Non-pigmented ciliary epithelial cell (primary cell): ENCODE measurements around the gene HPCAL4.

ENCODE experiments used
- DNase-seq: peaks from one replicate; pipeline ENCODE4 v3.0.0-alpha.2; 2010; ENCODE audit warnings: low read depth

Gene HPCAL4

DNA sequence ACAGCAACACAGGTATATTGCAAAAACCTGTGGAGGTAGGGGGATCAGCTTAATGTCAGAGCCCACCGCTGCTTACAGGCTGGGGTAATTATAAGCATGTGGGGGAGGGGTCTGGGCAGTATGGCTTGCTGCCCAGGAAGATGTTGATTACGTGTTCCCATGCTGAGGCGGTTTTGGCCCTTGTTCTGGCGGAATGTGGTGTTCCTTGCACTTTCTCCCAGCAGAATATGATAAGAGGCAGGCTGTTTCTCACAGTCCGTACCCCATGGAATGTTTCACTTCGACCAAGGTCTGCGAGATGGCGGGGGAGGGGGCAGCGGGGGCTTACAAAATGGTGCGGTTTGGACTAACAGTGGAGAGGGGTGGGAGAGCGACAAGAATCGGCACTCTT lies 9.8 kb upstream of the HPCAL4 start:
- DNase-seq = no peak

DNA sequence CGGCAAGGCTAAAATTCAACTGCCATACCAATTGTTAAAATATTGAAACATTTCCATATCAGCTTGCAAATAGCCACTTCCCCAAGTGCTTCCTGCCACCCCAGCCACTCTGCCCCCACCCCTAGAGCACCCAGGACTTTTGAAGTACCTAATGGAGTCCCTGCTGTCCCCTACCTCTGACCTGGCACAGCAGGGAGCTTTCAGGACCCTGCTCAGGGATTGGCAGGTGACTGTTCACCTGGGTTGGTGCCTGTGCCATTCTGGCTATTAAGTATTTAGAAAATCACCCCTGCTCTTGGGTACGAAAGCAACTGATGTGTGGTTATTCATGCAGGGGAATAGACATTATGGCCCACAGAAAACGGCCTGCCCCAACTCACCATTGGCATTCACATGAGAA lies 9.1 kb upstream of the HPCAL4 start:
- DNase-seq = no peak

DNA sequence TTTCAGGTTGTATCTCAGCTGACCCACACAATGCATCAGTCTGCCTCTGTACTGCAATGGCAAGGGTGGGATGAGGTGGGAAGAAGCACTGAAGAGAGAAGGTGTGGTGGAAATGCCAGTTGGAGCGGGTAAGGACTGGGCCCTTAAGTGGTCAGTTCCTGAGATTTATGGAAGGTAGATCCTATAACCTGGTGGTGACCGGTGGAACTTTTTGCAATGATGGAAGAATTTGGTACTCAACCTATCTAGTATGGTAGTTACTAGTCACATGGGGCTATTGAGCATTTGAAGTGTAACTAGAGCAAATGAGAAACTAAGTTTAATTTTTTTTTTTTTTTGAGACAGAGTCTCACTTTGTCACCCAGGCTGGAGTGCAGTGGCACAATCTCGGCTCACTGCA lies 8.2 kb upstream of the HPCAL4 start:
- no peak for DNase-seq

DNA sequence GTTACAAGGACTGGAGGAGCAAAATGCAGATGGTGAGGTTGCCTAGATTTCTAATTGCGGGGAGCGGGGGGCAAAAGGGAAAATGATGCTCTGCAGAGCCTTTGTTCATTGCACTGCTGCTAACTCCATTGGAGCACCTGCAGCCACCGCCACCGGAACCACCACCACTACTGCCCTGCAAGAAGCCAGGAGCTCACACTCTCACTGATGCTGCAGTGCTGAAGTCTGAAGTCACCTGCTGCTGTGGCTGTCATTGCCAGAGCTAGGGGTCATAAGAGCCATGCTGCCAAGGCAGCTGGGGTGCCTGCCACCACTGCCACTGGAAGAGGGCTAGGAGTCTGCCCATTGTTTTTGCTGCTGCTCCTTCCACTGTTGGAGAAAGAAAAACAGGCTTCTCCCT lies 7.3 kb upstream of the HPCAL4 start:
- no peak for DNase-seq

DNA sequence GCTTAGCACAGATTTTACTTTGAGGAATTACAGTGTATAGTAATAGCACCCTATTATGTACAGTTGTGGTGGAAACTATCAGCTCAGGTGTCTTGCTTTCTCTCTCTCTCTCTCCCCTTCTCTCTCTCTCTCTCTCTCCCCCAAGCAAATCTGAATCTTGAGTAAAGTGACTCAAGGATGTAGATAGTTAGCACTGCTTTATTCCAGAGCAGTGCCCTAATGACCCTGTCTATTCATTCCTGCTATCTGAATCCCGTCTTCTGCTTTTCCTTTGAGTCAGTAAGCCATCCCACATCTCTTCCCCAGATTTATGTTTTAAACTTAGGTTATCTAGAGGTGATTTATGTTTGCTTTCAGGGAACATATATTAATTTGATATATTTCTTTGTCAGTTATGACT lies 5.2 kb upstream of the HPCAL4 start:
- no peak for DNase-seq

DNA sequence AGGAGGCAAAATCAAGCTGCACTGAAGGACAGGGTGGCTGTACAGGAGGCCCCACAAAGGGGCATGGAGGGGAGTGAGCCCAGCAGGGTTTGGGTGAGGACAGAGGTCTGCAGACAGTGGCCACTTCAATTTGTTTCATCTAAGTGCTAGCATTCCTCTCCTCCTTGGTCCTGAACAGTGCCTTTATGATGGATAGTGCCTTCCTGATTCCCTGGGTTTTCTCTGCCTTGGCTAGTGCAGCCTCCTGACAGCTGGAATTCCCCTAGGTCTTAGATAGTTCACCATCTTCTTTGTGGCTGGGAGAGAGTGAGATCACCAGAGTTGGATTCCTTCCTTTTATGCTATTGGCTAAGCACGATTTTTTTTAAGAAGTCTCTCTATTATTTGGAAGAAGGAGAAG lies 3.8 kb upstream of the HPCAL4 start:
- no peak for DNase-seq

DNA sequence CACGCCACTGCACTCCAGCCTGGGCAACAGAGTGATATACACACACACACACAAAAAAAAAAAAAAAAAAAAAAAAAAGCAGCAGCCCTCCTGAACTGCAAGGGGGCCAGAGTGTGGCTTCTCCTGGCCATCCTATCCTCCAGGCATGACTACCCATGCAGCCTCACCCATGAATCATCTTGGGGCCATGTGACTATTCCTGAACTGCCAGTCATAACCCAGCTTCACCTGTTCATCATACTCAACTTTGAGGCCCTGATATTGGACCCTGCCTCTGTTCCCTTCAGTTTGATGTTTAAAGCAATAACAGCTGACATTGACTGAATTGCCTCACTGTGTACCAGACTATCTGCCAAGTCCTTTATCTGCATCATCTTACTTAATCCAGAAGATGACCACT lies 2.8 kb upstream of the HPCAL4 start:
- DNase-seq = no peak

DNA sequence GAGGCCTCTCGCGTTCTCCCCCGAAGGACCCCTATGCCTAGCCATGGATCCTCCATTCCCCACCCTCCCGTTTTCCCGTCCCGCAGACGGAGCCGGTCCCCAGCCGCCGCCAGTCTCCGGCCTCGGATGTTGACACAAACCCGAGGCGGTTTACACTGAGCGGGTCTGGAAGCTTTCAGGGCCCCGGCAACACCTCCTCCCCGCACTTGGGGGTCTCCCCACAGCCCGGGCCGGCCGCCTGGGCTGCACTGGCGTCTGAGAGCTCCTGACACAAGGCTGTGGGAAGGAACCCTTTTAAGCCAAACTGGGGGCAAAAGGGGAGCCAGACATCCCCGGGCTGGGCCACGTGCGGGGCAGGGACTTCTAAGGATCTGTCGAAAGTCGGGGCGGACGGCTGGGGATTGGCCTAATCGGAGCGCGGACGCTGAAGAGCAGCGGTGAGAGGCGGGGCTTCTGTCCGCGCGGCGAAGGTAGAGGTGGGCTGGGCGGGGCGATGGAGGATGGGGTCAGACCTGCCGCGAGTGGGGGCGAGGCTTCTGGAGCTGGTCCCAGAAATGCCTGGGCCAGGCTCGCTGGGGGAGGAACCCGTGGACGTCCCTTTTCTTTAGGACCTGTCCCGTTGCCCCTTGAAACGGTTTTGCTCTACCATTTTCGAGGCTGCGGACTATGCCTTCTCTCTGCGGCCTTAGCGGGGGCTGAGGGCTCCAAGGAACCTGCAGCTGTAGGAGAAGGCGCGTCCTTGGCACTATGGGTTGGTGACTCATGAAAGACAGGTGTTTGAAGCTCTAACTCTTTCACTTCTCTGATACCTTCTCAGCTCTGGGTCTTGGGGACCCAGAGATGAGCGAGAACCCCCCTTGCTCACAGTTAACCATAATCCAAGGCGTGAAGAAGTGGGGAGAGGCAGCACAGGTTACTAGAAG lies 1.2 kb upstream of the HPCAL4 start:
- no peak for DNase-seq

DNA sequence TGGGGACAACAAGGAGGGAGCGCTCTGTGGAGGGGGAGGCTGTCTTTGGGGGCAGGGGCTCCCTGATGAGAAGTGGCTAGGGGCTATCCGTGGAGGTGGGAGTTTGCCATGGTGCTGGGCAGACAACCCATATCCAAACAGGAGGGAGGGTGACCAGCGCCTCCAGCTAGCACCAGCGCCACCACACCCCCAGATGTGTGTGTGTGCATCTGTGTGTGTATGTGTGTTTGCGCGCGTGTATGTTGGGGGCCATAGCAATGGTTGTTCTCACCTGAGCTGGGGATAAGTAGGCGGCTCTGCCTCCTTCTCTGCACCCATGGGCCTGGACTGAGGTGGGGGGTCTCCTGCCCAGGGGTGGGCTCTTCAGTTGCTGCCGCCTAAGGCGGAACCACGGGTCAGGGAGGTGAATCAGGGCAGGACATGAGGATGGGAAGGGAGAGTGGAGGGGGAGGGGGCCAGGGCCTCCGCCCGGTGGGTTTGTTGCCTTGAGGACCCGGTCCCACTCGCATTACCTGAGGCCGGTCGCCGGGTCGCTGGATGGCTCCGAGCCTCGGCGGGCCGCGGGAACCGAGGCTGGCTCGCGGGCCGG lies 345 bp downstream of the HPCAL4 start:
- DNase-seq = no peak

DNA sequence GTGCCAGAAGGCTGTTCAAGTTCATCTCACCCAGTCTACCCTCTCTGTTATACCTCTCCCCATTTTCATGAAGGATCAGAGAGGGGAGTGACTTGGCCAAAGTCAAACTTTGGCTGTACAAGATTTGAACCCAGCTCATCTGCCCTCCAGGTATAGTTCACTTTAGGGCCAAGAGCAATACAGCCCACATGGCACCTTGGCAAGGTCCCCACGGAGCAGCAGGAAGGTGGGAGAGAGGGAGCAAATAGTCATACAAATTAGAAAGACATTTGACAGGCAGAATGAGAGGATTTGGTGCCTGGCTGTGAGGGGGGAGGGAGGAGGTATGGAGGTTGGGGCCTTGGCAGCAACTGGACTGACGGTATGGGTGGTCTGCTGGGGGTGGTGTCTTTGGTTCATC lies 1.0 kb downstream of the HPCAL4 start:
- no peak for DNase-seq

DNA sequence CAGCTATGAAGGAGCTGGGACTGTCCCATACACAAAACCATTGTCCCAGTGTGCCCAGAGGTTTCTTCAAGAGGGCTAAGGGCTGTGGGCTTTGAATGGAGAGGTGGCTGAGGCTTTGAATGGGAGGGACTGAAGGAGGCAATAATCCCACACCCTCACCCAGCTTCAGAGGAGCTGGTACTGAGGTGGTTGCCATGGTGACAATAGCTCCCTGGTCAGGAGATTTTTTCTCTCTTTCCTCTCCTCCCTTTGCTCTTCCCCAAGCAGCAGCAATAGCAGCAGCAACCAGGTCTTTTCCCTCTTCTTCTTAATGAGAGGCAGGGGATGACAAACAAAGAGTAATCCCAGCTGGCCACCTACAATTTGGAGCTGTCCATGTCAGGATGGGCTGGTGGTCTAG lies 1.6 kb downstream of the HPCAL4 start:
- DNase-seq = no peak

DNA sequence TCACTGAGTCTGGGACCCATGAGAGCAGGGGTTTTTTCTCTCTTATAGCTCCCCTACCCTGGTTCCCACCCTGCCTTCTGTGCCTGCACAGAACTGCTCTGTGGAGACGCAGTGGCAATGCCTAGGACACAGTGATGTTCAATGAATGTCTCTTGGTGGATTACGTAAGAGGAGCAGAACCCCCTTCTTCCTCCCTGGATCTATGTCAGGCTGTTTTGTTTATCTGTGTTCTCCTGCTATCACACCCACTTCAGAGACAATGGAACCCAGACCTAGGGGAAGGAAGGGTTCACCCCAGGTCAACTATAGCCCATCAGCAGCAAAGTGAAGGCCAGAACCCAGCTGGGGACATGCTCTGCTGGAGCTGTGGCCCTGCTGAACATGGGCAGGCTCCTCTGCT lies 2.0 kb downstream of the HPCAL4 start:
- DNase-seq = no peak

DNA sequence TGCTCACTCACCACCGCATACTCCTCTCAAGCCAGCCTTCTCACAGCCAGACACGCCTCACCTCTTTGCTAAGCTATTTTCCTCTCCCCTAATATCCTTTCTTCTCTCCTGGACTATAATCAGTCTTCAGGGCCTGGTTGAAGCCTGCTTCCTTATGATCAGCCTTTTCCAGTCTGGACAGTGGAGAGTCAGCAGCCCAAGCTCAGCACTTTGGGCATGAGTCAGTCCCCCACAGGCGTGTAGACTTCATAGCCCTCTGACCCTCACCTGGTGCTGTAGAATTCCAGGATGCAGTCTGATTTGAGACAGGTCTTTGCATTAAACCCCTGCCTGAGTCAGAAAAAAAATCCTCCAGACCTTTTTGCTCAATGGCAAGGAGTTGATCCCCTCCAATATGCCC lies 2.5 kb downstream of the HPCAL4 start:
- DNase-seq = no peak

DNA sequence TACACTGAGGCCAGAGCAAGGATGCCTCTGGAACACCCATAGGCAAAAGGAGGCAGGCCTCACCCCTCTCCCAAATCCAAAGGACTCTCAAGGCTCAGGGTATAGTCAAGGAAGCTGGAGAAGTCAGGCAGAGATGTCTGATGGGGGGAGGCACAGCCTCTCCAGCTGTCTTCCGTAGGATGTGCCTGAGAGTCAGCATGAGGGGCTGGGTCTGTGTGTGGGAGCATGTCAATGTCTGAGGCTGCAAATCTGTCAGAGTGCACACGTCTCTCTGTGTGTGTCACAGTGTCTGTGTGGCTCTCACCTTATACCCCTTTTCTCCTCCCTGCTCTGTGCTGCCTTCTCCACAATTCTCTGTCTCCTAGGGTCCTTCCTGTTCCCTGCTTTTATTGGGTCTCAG lies 4.0 kb downstream of the HPCAL4 start:
- DNase-seq = no peak

DNA sequence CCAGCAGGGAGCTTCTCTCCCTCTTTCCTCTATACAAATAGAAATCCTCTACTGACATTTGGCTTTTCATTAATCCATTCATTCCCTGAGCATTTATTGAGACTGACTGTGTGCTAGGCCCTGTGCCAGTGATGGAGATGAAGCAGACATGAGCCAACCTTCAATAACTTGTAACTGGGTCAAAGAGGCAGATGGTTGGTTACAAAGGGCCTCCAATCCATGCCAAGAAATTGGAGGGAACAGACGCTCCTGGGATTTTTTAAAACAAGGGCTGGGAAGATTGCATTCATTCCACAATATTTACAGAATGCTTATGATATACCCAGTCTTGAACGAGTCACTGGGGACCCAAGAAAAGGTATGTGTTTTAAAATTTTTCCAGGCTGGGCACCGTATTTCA lies 6.2 kb downstream of the HPCAL4 start:
- no peak for DNase-seq

DNA sequence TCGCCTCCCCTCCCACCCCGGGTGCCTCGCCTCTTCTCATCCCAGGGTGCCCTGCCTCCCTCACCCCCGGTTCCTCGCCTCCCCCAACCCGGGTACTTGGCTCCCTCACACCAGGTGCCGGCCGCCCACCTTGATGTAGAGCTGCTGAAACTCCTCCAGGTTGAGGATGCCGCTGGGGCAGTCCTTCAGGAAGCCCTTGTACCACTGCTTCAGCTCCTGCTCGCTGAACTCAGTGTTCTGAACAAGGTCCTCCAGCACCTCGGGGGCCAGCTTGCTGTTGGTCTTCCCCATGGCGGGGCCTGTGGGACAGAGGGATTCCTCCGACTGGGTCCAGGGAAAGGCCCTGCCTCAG lies 6.9 kb downstream of the HPCAL4 start:
- no peak for DNase-seq

DNA sequence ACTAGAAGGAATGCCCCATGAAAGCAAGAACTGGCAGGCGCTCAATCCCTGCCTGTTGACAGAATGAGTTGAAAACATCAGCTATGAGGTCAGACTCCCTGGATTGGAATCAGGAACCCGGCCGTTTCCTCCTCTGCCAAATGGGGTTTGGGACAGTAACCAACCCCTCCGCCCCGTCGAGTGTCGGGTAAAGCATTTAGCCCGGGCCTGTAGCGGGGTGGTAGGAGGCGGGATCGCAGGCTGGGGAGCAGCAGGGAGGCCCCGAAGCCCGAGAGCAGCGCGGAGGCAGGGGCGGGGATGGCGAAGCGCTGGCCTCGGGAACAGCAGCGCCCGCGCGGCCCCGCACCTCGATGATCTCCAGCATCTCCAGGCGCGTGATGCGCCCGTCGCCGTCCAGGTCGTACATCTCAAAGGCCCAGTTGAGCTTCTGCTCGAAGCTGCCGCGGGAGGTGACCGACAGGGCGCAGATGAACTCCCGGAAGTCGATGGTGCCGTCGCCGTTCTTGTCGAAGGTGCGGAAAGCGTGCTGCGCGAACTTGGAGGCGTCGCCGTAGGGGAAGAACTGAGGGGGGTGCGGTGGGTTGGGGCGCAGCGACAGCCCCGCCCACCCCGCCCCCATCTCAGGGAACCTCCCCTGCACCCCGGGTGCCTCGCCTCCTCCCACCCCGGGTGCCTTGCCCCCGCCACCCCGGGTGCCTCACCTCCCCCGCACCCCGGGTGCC lies 7.5 kb downstream of the HPCAL4 start:
- DNase-seq = no peak

DNA sequence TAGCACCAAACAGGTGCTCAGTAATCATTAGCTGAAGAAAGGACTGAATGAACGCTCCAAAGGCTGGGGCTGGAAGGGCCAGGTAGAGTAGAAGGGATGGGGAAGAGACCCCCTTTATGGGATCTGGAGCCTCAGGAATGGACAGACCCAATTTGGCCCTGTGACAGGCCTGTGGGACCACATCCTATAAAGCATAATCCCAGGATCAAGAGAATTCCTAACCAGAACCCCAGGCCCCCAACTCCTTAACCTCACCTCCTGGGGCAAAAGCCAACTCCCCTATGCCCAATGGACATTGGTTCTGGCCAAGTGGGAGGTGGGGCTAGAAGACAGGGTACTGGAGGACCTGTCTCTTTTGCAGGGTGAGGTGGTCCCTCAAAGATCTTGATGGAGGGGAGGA lies 9.2 kb downstream of the HPCAL4 start:
- DNase-seq = no peak

DNA sequence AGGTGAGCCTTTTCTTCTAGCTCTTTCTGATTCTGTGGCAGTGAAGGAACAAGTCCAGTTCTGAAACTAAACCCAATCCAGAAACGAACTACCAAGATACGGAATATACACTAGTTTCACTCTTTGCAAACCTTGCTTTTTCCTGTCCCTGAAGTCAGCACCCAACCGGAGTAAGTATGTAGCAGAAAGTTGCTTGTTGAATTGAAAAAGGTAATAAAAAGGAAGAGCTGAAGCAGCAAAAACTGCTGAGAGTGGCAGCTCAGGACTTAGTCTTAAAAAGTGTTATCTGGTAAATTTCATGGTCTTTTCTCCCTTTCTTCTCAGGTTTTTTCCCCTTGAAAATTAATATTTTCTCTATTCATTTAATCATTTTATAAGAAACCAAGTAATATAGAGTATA lies 9.9 kb downstream of the HPCAL4 start:
- DNase-seq = no peak

DNA sequence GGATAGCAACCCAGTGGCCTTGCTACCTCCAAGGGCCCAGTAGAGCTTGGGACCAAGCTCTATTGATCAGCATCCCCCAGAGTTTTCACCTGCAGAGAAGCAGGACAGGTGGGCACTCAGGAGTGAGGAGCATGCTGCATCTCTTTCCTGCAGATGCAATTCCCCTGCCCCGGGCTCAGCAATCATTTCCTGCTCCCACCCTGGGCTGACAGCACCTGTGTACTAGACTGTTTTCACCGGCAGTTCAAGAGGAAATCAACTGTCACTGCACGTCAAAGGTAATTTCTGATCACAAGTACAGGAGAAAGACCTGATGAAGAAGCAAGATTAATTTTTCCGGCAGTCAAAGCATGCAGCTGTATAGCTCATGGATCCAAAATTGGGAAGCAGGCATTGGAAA lies 10.5 kb downstream of the HPCAL4 start:
- no peak for DNase-seq

DNA sequence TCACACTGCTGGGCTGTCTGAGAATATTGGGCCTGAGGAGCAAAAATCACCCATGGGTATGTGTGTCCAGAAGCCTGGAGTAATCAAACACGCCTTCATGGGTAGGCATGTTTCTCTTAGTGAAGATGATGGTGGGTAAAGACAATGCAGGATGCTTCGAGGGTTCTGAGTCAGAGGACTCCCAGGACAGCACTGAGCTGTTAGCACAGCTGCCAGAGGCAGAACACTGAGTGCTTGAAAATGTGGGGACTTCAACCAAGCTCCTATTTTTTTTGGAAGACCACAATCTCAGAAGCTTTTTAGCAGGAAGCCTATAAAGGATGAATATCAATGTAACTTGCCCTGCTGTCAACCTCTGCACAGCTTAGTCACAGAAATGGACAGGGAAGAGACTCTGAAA lies 11.4 kb downstream of the HPCAL4 start:
- DNase-seq = no peak

DNA sequence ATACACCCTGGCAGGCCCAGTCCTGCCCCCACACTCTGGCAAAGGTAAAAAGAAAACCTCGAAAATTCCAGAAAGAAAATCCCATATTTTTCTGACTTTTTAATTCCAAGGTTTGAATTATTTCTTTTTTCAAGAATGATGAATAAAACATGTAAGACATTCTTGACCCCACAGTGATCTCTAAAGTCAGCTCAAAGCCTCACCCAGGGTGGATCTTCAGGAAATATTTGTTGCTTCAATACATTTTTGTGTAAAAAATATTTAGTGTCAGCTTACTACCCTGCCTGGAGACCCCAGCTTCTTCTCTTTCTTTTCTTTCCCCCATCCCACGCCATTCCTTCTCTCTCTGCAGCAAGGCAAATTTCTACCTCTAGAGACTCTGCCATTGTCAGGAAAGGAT lies 12.3 kb downstream of the HPCAL4 start:
- no peak for DNase-seq

DNA sequence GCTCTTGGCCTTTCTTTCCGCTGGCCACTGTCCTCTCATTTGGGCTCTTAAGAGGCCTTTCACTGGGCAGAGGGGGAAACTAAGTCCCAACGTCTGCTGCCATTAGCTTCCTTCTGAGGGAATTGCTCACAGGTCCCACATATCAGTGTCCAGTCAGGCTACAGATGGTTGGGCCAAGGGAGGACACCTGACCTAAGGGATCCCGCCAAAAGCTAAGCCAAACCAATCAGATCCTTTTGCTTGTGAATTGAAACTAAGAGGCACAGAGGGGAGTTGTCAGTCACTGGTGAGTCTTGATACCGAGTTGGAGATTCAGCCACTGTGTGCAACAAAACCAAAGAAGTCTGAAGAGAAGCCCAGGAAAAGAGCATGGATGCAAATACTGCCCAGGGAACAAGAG lies 13.6 kb downstream of the HPCAL4 start:
- DNase-seq = no peak
